ENCODE data around the gene CCR9.

The CCR9 gene

DNA sequence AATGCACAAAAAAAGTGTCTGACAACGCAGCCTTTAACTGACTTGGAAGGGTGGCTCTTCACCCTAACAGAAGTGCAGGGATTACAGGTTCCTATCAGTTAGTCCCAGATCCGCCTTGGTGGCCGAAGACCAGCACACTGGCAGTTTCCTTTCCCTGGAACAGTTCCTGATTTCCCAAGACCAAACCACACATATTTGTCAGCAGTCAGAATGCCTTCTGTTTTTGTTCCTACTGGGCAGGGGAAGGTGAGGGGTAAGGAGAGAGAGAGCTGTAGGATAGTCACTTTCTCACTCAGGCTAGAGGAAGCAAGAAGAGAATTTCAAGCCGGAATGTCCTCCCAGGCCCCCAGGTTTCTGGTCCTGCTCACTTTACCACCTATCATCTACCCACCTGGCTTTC, 66.1 kb downstream of the CCR9 start:
- DNase-seq (ENCODE audit: low read depth, low spot score) = no peak

Measured in brain pericyte (primary cell).